Measurements from ENCODE around the gene PLPPR5. TPM values are rescaled to one million over a fixed set of nuclear protein-coding genes. Genes with fewer than 3 reads are reported as not detected.

PLPPR5 gene
- polyA plus RNA-seq, 1 experiment, result not detected

DNA sequence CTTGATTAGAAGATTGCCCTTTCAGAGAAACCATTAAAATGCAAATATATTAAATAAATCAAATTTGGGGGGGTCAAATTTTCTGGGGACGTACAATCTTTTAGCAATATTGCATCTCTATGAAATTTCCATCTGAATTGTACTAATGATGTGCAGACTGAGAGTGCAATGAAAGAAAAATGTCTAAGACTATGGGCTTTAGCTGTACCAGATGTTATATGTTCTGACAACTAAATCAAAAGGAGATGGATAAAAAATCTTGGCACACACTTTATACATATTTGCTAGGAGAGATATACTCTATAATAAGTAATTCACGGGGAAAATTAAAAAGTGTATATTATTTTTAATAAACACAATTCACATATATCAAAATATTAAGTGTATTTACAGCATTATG, 13.0 kb upstream of the PLPPR5 start:
- ChIA-PET CTCF (interaction anchor here (1.7 kb wide), 1 partner anchor 22 kb away, joined by 4 read pairs; no protein-coding TSS in a partner anchor), POLR2A (no interaction called here)
- H3K27me3 ChIP-seq (ENCODE audit: control insufficient read depth, insufficient read depth, low read length), result no peaks in the 10 kb centered on the region
- DNase-seq (ENCODE audit: low read depth), result no peak
- H3K36me3 ChIP-seq (ENCODE audit: control insufficient read depth, insufficient read depth, low read length), result no peaks in the 10 kb centered on the region
- H3K4me3 ChIP-seq (ENCODE audit: low read depth, low read length), result no peak overlapping the region
- TF ChIP-seq, protein P1, sequence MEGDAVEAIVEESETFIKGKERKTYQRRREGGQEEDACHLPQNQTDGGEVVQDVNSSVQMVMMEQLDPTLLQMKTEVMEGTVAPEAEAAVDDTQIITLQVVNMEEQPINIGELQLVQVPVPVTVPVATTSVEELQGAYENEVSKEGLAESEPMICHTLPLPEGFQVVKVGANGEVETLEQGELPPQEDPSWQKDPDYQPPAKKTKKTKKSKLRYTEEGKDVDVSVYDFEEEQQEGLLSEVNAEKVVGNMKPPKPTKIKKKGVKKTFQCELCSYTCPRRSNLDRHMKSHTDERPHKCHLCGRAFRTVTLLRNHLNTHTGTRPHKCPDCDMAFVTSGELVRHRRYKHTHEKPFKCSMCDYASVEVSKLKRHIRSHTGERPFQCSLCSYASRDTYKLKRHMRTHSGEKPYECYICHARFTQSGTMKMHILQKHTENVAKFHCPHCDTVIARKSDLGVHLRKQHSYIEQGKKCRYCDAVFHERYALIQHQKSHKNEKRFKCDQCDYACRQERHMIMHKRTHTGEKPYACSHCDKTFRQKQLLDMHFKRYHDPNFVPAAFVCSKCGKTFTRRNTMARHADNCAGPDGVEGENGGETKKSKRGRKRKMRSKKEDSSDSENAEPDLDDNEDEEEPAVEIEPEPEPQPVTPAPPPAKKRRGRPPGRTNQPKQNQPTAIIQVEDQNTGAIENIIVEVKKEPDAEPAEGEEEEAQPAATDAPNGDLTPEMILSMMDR (IDR thresholded peaks at IDR 0.05; ENCODE audit: insufficient read depth, low read depth, low read length), result no peak

DNA sequence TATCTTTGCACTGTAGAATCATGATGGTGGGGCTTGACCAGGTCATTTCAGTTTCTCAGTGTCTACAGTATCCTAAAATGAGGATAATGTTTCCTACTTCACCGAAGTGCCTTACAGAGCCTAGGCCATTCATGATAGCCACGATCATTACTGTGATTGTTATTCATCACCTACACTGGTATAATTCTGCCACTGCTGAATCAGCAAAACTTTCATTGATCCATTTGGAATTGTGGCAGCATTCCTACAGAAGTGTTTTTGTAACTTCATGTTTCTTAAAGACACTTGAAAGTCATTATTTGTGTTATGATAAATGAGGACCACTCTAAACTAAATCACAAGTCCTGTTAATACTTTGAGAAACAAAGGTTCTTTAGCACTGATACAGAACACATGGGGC, 6.0 kb upstream of the PLPPR5 start:
- CTCF ChIA-PET, result no interaction called here
- no peak overlapping the region for H3K4me3 ChIP-seq (ENCODE audit: low read depth, low read length)
- peaks cover 3% of the 10 kb centered on the region for H3K27me3 ChIP-seq (ENCODE audit: control insufficient read depth, insufficient read depth, low read length)
- no peaks in the 10 kb centered on the region for H3K36me3 ChIP-seq (ENCODE audit: control insufficient read depth, insufficient read depth, low read length)
- POLR2A ChIA-PET, result no interaction called here
- DNase-seq (ENCODE audit: low read depth), result no peak
- TF ChIP-seq, protein P1 (IDR thresholded peaks at IDR 0.05; ENCODE audit: insufficient read depth, low read depth, low read length), result no peak

DNA sequence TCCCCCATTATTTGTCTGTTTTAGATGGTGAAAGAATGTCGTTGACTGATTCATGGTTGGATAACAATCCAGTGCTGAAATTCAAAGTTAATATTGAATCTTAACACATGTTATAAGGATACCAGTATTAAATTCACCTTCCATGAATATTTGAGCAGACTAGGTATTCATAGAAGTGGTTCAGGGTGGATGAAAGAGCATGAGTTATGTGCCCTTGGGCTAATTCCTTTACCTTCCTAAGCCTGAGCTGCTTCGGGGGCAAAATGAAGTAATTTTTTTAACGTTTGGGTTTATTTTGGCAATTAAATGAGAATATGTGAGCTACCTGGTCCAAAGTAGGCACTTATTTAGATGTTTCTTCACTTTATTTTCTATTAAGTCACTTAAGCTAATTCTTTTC, 2.7 kb upstream of the PLPPR5 start:
- no peak for DNase-seq (ENCODE audit: low read depth)
- peaks cover 18% of the 10 kb centered on the region for H3K27me3 ChIP-seq (ENCODE audit: control insufficient read depth, insufficient read depth, low read length)
- TF ChIP-seq, protein P1 (IDR thresholded peaks at IDR 0.05; ENCODE audit: insufficient read depth, low read depth, low read length), result no peak
- no peak overlapping the region for H3K4me3 ChIP-seq (ENCODE audit: low read depth, low read length)
- H3K36me3 ChIP-seq (ENCODE audit: control insufficient read depth, insufficient read depth, low read length), result no peaks in the 10 kb centered on the region
- ChIA-PET CTCF (no interaction called here), POLR2A (no interaction called here)

DNA sequence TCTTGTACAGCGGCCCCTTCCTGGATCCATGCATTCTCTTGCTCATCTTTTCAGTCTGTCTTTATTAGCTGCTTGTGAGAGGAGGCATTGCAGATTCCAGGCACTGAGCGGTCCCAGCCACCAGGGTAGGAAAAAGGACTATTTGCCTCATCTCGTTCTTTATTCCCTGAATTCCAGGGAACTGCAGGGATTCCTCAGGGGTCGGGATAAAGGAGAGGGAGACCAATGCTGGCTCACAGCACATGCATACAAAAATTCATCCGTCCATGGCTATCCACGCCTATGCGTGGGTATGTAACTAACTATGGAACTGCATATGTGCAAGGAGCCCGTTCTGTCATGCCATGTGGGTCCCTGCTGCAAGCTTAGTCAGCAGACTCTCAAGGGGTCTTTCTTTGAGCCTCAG, 879 bp upstream of the PLPPR5 start:
- Histone ChIP-seq H3K27me3 (ENCODE audit: control insufficient read depth, insufficient read depth, low read length) (peaks cover 20% of the 10 kb centered on the region), H3K36me3 (ENCODE audit: control insufficient read depth, insufficient read depth, low read length) (no peaks in the 10 kb centered on the region), H3K4me3 (ENCODE audit: low read depth, low read length) (no peak overlapping the region)
- TF ChIP-seq, protein P1 (IDR thresholded peaks at IDR 0.05; ENCODE audit: insufficient read depth, low read depth, low read length), result no peak
- POLR2A ChIA-PET, result no interaction called here
- DNase-seq (ENCODE audit: low read depth), result no peak
- CTCF ChIA-PET, result no interaction called here

DNA sequence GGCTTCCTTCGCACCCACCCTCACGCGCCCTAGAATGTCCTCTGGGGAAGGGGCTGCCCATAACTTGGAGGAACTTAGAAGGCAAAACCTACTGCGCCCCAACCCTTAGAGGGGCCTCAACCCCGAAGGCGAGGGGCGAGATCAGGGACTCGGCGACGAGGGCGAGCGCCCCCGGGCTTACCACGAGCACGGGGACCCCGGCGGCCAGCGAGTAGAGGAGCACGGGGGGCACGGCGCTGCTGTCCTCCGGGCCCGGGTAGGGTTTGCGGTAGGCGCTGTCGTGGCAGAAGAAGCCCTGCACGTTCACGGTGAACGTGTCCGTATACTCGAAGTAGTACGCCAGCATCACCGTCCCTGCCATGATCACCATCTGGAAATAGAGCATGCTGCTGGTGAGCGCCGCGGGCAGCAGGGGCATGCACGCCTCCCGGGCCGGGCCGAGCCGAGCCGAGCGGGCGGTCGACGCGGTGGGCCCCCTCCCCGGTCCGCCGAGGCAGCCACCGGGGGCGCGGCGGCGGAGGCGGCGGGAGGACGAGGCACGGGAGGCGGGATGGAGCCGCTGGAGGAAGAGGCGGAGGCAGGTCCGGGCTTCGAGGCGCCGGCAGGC, 304 bp downstream of the PLPPR5 start:
- TF ChIP-seq, protein P1 (IDR thresholded peaks at IDR 0.05; ENCODE audit: insufficient read depth, low read depth, low read length), result no peak
- peak overlapping the region; percentile 37 for H3K4me3 ChIP-seq (ENCODE audit: low read depth, low read length)
- ChIA-PET CTCF (interaction anchor here (0.6 kb wide), 2 partner anchors 109 to 456 kb away, joined by 3 read pairs; no protein-coding TSS in a partner anchor), POLR2A (no interaction called here)
- H3K36me3 ChIP-seq (ENCODE audit: control insufficient read depth, insufficient read depth, low read length), result no peaks in the 10 kb centered on the region
- no peak for DNase-seq (ENCODE audit: low read depth)
- peaks cover 20% of the 10 kb centered on the region for H3K27me3 ChIP-seq (ENCODE audit: control insufficient read depth, insufficient read depth, low read length)

Data from BJ (cell line).